A549 (cell line): ENCODE measurements around the gene TASOR.

Source experiments
- POLR2A ChIP-seq: IDR thresholded peaks from 2 replicates; pipeline ENCODE4 v1.6.1; 2012; ENCODE audit warnings: mild to moderate bottlenecking, low read length
- TF ChIP-seq, protein P1 (sequence below): fragments of >200 bp; sonication (Bioruptor Twin); formaldehyde crosslinking; IDR thresholded peaks from 3 replicates; pipeline ENCODE4 v1.5.1; 2016

DNA sequence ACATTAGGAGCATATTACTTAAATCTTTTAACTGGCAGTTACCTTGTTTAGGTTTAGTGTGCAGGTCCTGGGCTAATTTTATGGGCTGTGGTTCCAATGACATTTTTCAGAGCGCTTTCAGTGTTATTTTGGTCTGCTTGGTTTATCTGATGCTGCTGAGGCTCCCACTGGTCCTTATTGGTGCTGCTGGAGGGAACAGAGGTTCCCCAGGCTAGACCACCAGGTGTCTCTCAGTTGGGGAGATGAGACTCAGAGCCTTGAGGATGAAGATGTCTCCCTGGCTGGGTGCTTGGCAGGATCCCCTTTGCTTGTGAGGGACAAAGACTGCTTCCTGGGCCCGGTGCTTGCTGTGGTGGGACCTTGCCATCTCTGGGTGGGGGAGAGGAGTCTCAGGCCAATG lies 28.3 kb upstream of the TASOR start:
- TF ChIP-seq, protein P1, sequence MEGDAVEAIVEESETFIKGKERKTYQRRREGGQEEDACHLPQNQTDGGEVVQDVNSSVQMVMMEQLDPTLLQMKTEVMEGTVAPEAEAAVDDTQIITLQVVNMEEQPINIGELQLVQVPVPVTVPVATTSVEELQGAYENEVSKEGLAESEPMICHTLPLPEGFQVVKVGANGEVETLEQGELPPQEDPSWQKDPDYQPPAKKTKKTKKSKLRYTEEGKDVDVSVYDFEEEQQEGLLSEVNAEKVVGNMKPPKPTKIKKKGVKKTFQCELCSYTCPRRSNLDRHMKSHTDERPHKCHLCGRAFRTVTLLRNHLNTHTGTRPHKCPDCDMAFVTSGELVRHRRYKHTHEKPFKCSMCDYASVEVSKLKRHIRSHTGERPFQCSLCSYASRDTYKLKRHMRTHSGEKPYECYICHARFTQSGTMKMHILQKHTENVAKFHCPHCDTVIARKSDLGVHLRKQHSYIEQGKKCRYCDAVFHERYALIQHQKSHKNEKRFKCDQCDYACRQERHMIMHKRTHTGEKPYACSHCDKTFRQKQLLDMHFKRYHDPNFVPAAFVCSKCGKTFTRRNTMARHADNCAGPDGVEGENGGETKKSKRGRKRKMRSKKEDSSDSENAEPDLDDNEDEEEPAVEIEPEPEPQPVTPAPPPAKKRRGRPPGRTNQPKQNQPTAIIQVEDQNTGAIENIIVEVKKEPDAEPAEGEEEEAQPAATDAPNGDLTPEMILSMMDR: no peak
- TF ChIP-seq POLR2A: no peak
